ENCODE results near the gene ADAP1.
A peak's percentile ranks its signal among the peaks of the same experiment; 100 is the strongest.
"Not testable (repeated sequence)": the region's sequence is repeated elsewhere in the genome, so short reads cannot be mapped to it uniquely, and the experiment has no call there.

Gene ADAP1

GRCh38 chr7:954330-955238, at the start of gene ADAP1:
ADAP1 (minus strand) TSS chr7:954680; CDS start chr7:954477, 203 bp downstream.
- no peak for DNase-seq

- not testable (repeated sequence) for DNase-seq
Measured at GRCh38 chr7:1002445-1002844, 48.0 kb upstream of the ADAP1 start.

GRCh38 chr7:1002026-1002425, 47.5 kb upstream of the ADAP1 start:
- not testable (repeated sequence) for DNase-seq

- DNase-seq: peak; percentile 55
Measured at GRCh38 chr7:1001069-1001770, 46.7 kb upstream of the ADAP1 start.

GRCh38 chr7:999941-1000935, 45.8 kb upstream of the ADAP1 start:
- DNase-seq: no peak

GRCh38 chr7:999149-999879, 44.8 kb upstream of the ADAP1 start:
- no peak for DNase-seq

- peak; percentile 70 for DNase-seq
Measured at GRCh38 chr7:997404-998395, 43.2 kb upstream of the ADAP1 start.

- no peak for DNase-seq
Measured at GRCh38 chr7:996079-996872, 41.8 kb upstream of the ADAP1 start.

GRCh38 chr7:995571-995970, 41.1 kb upstream of the ADAP1 start:
- no peak for DNase-seq

- DNase-seq: no peak
Measured at GRCh38 chr7:994592-995308, 40.3 kb upstream of the ADAP1 start.

- DNase-seq: peak; percentile 96
Measured at GRCh38 chr7:992709-993607, 38.5 kb upstream of the ADAP1 start.

- no peak for DNase-seq
Measured at GRCh38 chr7:991729-992656, 37.5 kb upstream of the ADAP1 start.

GRCh38 chr7:990933-991728, 36.7 kb upstream of the ADAP1 start:
- no peak for DNase-seq

- DNase-seq: no peak
Measured at GRCh38 chr7:990352-990932, 36.0 kb upstream of the ADAP1 start.

- no peak for DNase-seq
Measured at GRCh38 chr7:988963-989529, 34.6 kb upstream of the ADAP1 start.

All from retina (tissue), 1 donor.